SK-N-SH treated with all-trans-retinoic acid at 6 μM for 48 hours (cell line): Measurements from ENCODE around the gene GPR31.

Experiments
- ARNTL ChIP-seq: fragments of 450-650 bp; formaldehyde crosslinking; IDR thresholded peaks from 2 replicates; pipeline ENCODE4 v1.5.0; 2020; ENCODE audit warnings: low read depth, mild to moderate bottlenecking, moderate library complexity, borderline replicate concordance
- CSDC2 ChIP-seq: fragments of 250-450 bp; sonication (Bioruptor Pico); IDR thresholded peaks from 2 replicates; pipeline ENCODE4 v1.5.0; 2020; ENCODE audit warnings: mild to moderate bottlenecking, moderate library complexity
- PATZ1 ChIP-seq: fragments of 250-450 bp; sonication (Bioruptor Pico); IDR thresholded peaks from 2 replicates; pipeline ENCODE4 v1.8.0; 2020; ENCODE audit warnings: mild to moderate bottlenecking, moderate library complexity, borderline replicate concordance
- POU6F1 ChIP-seq: fragments of 250-450 bp; sonication (Bioruptor Pico); IDR thresholded peaks from 2 replicates; pipeline ENCODE4 v1.8.0; 2021; ENCODE audit warnings: low read depth, mild to moderate bottlenecking, moderate library complexity, borderline replicate concordance
- TCF4 ChIP-seq: fragments of 250-450 bp; sonication (Bioruptor Pico); IDR thresholded peaks from 2 replicates; pipeline ENCODE4 v1.8.0; 2021; ENCODE audit warnings: mild to moderate bottlenecking, moderate library complexity, borderline replicate concordance
- ZFP30 ChIP-seq: fragments of 450-650 bp; formaldehyde crosslinking; IDR thresholded peaks from 2 replicates; pipeline ENCODE4 v1.5.0; 2022; ENCODE audit warnings: mild to moderate bottlenecking, moderate library complexity

GRCh38 chr6:167124753-167125152 is 33.0 kb downstream of the GPR31 start:
- TF ChIP-seq ARNTL (no peak), ZFP30 (CRISPR knock-in tag) (no peak), TCF4 (no peak), CSDC2 (CRISPR knock-in tag) (no peak), POU6F1 (CRISPR knock-in tag) (no peak), PATZ1 (CRISPR knock-in tag) (no peak)
